A673 (cell line): Measurements from ENCODE around the gene LIPF.

Experiments used
- CTCF ChIP-seq: fragments of 300-800, 200-600 bp; sonication (generic); conservative IDR thresholded peaks from 2 replicates; pipeline ENCODE4 v1.5.1; 2017; ENCODE audit warnings: low read depth, mild to moderate bottlenecking, antibody characterized with exemption, low read length, moderate library complexity, mixed read lengths
- EZH2 ChIP-seq: fragments of 200-600 bp; sonication (generic); IDR thresholded peaks from 2 replicates; pipeline ENCODE4 v1.6.1; 2017; ENCODE audit warnings: borderline replicate concordance, low read depth, mild to moderate bottlenecking, mixed read lengths, antibody characterized with exemption, low read length; ENCODE audit not compliant: poor library complexity, severe bottlenecking

- TF ChIP-seq CTCF (no peak), EZH2 (no peak)
Observed at GRCh38 chr10:88651101-88651551, 13.1 kb upstream of the LIPF start.
